ENCODE results near the gene NR2F1. TPM values are rescaled to one million over a fixed set of nuclear protein-coding genes. Genes with fewer than 3 reads are reported as not detected.

The NR2F1 gene
- total RNA-seq, 3 donors from 2014 or later (not counting 1 experiment from before 2014, with no cell fraction given) = not detected

- Histone ChIP-seq H3K4me3 (ENCODE audit: low read length) (peak within 1 kb of the TSS; percentile 11), H3K36me3 (ENCODE audit: control insufficient read depth, insufficient read depth, low read length) (no peaks in the 10 kb centered on the region), H3K9me3 (ENCODE audit: control insufficient read depth, insufficient read depth, low read length) (no peaks in the 10 kb centered on the region), H3K27me3 (ENCODE audit: control insufficient read depth, insufficient read depth, low read length) (peaks cover 70% of the 10 kb centered on the region), H3K27ac (ENCODE audit: low read length) (no peak within 1 kb of the TSS), H3K4me1 (ENCODE audit: control insufficient read depth, insufficient read depth, low read length) (peaks cover 58% of the 10 kb centered on the region)
- DNase-seq = no peak
- intact Hi-C loops (cut with micrococcal nuclease) = loop anchor here (1.0 to 5.0 kb wide), 3 partner anchors 26 to 336 kb away; no protein-coding TSS in a partner anchor
- Mint-ChIP-seq H3K27ac (peak within 1 kb of the TSS in 1 of 2 donors; percentile 29), H3K4me3 (no peak within 1 kb of the TSS), H3K9me3 (no peaks in the 10 kb centered on the region), H3K36me3 (peaks cover 6% of the 10 kb centered on the region), H3K27me3 (ENCODE audit: low read depth in 2 of 2) (peaks cover 38 to 44% of the 10 kb centered on the region in 2 donors), H3K4me1 (peaks cover 28 to 29% of the 10 kb centered on the region in 2 donors)
- ATAC-seq = peak; percentile 39 to 44 (median 41)
- 4% methylated on average over 36 of the region's 41 CpGs for WGBS (ENCODE audit: insufficient coverage)
- TF ChIP-seq CTCF (IDR thresholded peaks at IDR 0.05) = no peak
Observed at GRCh38 chr5:93580927-93581445, 2.0 kb upstream of the NR2F1 start, which contains the start of gene NR2F1-AS1. TSS of gene NR2F1-AS1 (minus strand) at chr5:93581219.

- H3K4me1 ChIP-seq (ENCODE audit: control insufficient read depth, insufficient read depth, low read length) = peaks cover 59% of the 10 kb centered on the region
- Mint-ChIP-seq H3K36me3 (peaks cover 6% of the 10 kb centered on the region), H3K27me3 (ENCODE audit: low read depth in 2 of 2) (peaks cover 34 to 42% of the 10 kb centered on the region in 2 donors), H3K4me1 (peaks cover 30 to 32% of the 10 kb centered on the region in 2 donors), H3K9me3 (no peaks in the 10 kb centered on the region), H3K4me3 (no peak overlapping the region), H3K27ac (no peak overlapping the region)
- DNase-seq (no peak), ATAC-seq (no peak)
- no peaks in the 10 kb centered on the region for H3K36me3 ChIP-seq (ENCODE audit: control insufficient read depth, insufficient read depth, low read length)
- peaks cover 75% of the 10 kb centered on the region for H3K27me3 ChIP-seq (ENCODE audit: control insufficient read depth, insufficient read depth, low read length)
- no peak for TF ChIP-seq CTCF (IDR thresholded peaks at IDR 0.05)
- H3K9me3 ChIP-seq (ENCODE audit: control insufficient read depth, insufficient read depth, low read length) = no peaks in the 10 kb centered on the region
- no peak overlapping the region for H3K27ac ChIP-seq (ENCODE audit: low read length)
- no peak overlapping the region for H3K4me3 ChIP-seq (ENCODE audit: low read length)
- 0% methylated on average over 2 of the region's 2 CpGs for WGBS (ENCODE audit: insufficient coverage)
- intact Hi-C loops (cut with micrococcal nuclease) = loop anchor here (5.0 kb wide), 1 partner anchor 335 kb away; no protein-coding TSS in a partner anchor
Observed at GRCh38 chr5:93582167-93582462, 907 bp upstream of the NR2F1 start.

- H3K4me3 ChIP-seq (ENCODE audit: low read length) = no peak overlapping the region
- intact Hi-C loops (cut with micrococcal nuclease) = loop anchor here (5.0 kb wide), 1 partner anchor 334 kb away; no protein-coding TSS in a partner anchor
- Mint-ChIP-seq H3K27me3 (ENCODE audit: low read depth in 2 of 2) (peaks cover 35 to 42% of the 10 kb centered on the region in 2 donors), H3K4me1 (peaks cover 33 to 36% of the 10 kb centered on the region in 2 donors), H3K27ac (no peak overlapping the region), H3K36me3 (peaks cover 6% of the 10 kb centered on the region), H3K4me3 (no peak overlapping the region), H3K9me3 (no peaks in the 10 kb centered on the region)
- DNase-seq (peak in 1 of 2 donors; percentile 10), ATAC-seq (no peak)
- no peak overlapping the region for H3K27ac ChIP-seq (ENCODE audit: low read length)
- H3K9me3 ChIP-seq (ENCODE audit: control insufficient read depth, insufficient read depth, low read length) = no peaks in the 10 kb centered on the region
- no CpG with 5 or more reads among the region's 4 CpGs for WGBS (ENCODE audit: insufficient coverage)
- peaks cover 66% of the 10 kb centered on the region for H3K4me1 ChIP-seq (ENCODE audit: control insufficient read depth, insufficient read depth, low read length)
- H3K27me3 ChIP-seq (ENCODE audit: control insufficient read depth, insufficient read depth, low read length) = peaks cover 72% of the 10 kb centered on the region
- TF ChIP-seq CTCF (IDR thresholded peaks at IDR 0.05) = no peak
- H3K36me3 ChIP-seq (ENCODE audit: control insufficient read depth, insufficient read depth, low read length) = no peaks in the 10 kb centered on the region
Observed at GRCh38 chr5:93583439-93583767, 381 bp downstream of the NR2F1 start.

Data from natural killer cell (primary cell).